ENCODE results near the gene CACNA1B.
"Not testable (repeated sequence)": the region's sequence is repeated elsewhere in the genome, so short reads cannot be mapped to it uniquely, and the experiment has no call there.

CACNA1B gene

DNA sequence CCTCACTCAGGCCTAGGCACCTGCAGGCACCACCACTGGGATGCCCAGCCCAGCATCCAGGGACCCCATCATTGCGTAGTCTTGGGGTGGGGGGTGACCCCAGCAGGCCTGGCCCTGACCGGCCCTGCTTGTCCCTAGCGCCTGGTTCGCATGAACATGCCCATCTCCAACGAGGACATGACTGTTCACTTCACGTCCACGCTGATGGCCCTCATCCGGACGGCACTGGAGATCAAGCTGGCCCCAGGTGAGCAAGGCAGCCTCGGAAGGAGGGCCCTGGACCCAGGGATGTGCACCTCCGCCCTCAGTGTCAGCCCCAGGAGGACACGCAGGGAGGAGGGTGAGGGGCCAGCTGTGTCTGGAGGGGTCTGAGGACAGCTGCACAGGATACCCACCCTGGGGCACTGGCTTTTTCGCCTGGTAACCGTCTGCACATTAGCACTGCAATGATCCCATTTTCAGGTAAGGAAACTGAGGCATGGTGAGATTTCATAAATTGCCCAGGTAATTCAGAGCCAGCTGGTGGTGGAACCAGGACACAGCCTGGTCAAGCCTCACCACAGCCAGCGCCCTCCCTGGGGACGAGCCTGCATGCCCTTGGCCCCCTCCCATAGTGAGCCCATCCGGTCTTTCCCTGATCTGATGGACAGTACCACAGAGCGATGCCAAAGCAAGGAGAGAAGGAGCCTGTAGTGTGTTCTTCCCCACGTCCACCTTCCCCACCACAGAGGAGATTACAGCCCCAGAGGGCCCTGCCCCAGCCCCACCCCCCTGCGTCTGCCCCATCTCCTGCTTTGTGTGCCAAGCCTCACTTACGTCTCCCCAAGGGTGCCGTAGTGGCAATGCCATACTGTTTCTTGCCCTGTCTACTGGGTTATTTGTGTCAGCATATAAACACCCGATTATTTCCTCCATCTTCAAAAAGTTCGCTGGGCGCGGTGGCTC is 228.3 kb downstream of the CACNA1B start:
- no peak overlapping the region for H3K27ac ChIP-seq
- H4K20me1 ChIP-seq (ENCODE audit: insufficient read depth), result no peaks in the 10 kb centered on the region
- no peak overlapping the region for H2AFZ ChIP-seq (ENCODE audit: low read depth)
- no peaks in the 10 kb centered on the region for H3K79me2 ChIP-seq (ENCODE audit: insufficient read depth, low read depth)
- no peak overlapping the region for H3K4me2 ChIP-seq
- H3K4me3 ChIP-seq (IDR thresholded peaks at IDR 0.05; ENCODE audit: insufficient read depth, low read depth, low read length), result no peak overlapping the region
- H3K9ac ChIP-seq, result no peak overlapping the region
- no peak for TF ChIP-seq CTCF (conservative IDR thresholded peaks at IDR 0.05; ENCODE audit: low read depth, low read length)
- H3K27me3 ChIP-seq (ENCODE audit: insufficient read depth, low read depth), result no peaks in the 10 kb centered on the region; the same call in 1 of the 2 replicates
- H3K4me1 ChIP-seq (ENCODE audit: low read depth, poor library complexity, severe bottlenecking), result no peaks in the 10 kb centered on the region
- no peaks in the 10 kb centered on the region for H3K36me3 ChIP-seq (ENCODE audit: insufficient read depth)

DNA sequence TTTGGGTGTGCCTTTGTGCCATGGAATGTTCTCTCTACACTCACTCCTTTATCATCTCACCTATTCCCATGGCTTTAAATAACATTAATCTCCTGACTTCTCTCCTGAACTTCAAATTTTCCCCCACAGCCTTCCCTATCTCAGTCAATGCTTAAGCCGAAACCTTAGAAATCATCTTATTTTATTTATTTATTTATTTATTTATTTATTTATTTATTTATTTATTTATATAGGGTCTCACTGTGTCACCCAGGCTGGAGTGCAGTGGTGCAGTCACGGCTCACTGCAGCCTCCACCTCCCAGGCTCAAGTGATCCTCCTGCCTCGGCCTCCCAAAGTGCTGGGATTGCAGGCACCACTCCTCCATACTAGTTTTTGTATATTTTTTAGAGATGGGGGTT is 229.5 kb downstream of the CACNA1B start:
- H4K20me1 ChIP-seq (ENCODE audit: insufficient read depth); H2AFZ ChIP-seq (ENCODE audit: low read depth); H3K4me1 ChIP-seq (ENCODE audit: low read depth, poor library complexity, severe bottlenecking); H3K27me3 ChIP-seq (ENCODE audit: insufficient read depth, low read depth); H3K36me3 ChIP-seq (ENCODE audit: insufficient read depth); H3K27ac ChIP-seq; H3K4me3 ChIP-seq (IDR thresholded peaks at IDR 0.05; ENCODE audit: insufficient read depth, low read depth, low read length); H3K4me2 ChIP-seq; H3K79me2 ChIP-seq (ENCODE audit: insufficient read depth, low read depth); H3K9ac ChIP-seq: not testable (repeated sequence)

GRCh38 chr9:138111607-138112006 is 234.0 kb downstream of the CACNA1B start:
- H2AFZ ChIP-seq (ENCODE audit: low read depth), result no peak overlapping the region
- no peak overlapping the region for H3K27ac ChIP-seq
- H4K20me1 ChIP-seq (ENCODE audit: insufficient read depth), result no peaks in the 10 kb centered on the region
- no peak overlapping the region for H3K4me3 ChIP-seq (IDR thresholded peaks at IDR 0.05; ENCODE audit: insufficient read depth, low read depth, low read length)
- H3K79me2 ChIP-seq (ENCODE audit: insufficient read depth, low read depth), result no peaks in the 10 kb centered on the region
- no peaks in the 10 kb centered on the region for H3K36me3 ChIP-seq (ENCODE audit: insufficient read depth)
- H3K4me1 ChIP-seq (ENCODE audit: low read depth, poor library complexity, severe bottlenecking), result no peaks in the 10 kb centered on the region
- H3K9ac ChIP-seq, result no peak overlapping the region
- H3K27me3 ChIP-seq (ENCODE audit: insufficient read depth, low read depth), result no peaks in the 10 kb centered on the region; the same call in 1 of the 2 replicates
- H3K4me2 ChIP-seq, result no peak overlapping the region
- no peak for TF ChIP-seq CTCF (conservative IDR thresholded peaks at IDR 0.05; ENCODE audit: low read depth, low read length)

DNA sequence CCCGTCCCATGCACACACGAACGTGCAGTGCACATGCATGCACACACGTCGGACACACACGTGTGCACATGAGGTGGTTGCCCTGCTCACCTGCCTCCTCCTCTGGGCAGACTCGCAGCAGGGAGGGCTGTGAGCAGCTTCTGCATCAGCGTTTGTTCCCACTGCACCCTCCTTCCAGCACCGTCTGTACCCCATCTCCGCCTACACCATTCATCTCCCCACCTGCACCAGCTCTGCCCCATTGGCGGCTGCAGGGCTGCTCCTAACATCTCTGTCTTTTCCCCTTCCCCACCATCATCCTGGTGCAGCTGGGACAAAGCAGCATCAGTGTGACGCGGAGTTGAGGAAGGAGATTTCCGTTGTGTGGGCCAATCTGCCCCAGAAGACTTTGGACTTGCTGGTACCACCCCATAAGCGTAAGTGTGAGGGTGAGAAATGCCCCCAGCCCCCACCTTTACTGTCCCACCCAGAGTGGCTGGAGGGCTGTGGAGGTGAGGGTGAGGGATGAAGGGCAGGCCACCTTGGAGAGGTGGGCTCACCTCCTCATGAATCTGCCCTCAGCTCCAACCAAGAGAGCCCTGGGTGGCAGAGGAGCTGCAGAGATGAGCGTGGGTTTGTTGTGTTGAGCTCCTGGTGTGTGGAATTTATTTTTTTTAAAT is 234.6 kb downstream of the CACNA1B start:
- no peaks in the 10 kb centered on the region for H4K20me1 ChIP-seq (ENCODE audit: insufficient read depth)
- H3K79me2 ChIP-seq (ENCODE audit: insufficient read depth, low read depth), result no peaks in the 10 kb centered on the region
- H2AFZ ChIP-seq (ENCODE audit: low read depth), result no peak overlapping the region
- no peak overlapping the region for H3K9ac ChIP-seq
- H3K4me1 ChIP-seq (ENCODE audit: low read depth, poor library complexity, severe bottlenecking), result no peaks in the 10 kb centered on the region
- no peak overlapping the region for H3K4me2 ChIP-seq
- no peaks in the 10 kb centered on the region; the same call in 1 of the 2 replicates for H3K27me3 ChIP-seq (ENCODE audit: insufficient read depth, low read depth)
- no peak for TF ChIP-seq CTCF (conservative IDR thresholded peaks at IDR 0.05; ENCODE audit: low read depth, low read length)
- no peak overlapping the region for H3K4me3 ChIP-seq (IDR thresholded peaks at IDR 0.05; ENCODE audit: insufficient read depth, low read depth, low read length)
- H3K36me3 ChIP-seq (ENCODE audit: insufficient read depth), result no peaks in the 10 kb centered on the region
- H3K27ac ChIP-seq, result no peak overlapping the region

Data from KMS-11 (cell line).